HG02840 (cell line): ENCODE measurements around the gene ST6GALNAC3.

Source experiments
- ATAC-seq: cut with Tn5 transposase; IDR thresholded peaks from one replicate; pipeline ENCODE4 v1.9.1; 2021; ENCODE audit warnings: mild to moderate bottlenecking, moderate library complexity, moderate number of reproducible peaks; ENCODE audit not compliant: unreplicated experiment, low FRiP score

The ST6GALNAC3 gene

DNA sequence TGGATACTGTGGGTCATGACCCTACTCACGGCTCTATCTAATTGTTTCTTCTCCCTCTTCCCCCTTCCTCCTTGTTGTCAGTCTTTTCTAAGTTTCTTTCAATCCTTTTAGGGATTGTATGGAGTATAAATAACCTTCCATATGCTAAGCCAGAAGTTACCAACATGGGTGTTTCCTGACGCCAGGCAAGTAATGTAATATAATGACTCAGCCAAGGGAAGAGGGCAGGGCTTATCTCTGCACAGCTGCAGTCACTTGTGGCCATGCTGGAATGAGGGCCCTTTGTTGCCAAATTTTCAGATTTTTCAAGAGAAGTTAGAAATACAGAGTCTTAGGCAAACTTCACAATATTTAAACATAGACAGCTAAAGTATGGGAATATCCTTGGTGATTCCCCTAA lies 194.6 kb downstream of the ST6GALNAC3 start:
- ATAC-seq: no peak

DNA sequence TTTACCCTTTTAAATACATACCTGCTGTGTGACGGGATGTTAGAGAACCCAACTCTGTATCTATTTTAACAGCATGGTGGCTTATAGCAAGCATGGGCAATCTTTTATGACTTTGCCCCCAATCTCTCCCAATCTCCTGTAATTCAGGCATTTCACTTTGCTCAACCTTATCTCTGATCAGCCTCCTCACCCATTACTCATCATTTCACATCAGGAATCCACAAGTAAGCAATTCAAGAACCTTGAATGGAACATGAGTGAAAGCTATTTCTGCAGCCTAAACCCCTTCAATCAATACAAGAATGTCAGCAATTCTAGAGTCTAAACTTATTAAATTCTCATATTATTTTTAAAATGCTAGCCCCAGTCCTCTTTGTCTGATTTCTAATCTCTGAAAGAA lies 199.8 kb downstream of the ST6GALNAC3 start:
- no peak for ATAC-seq

DNA sequence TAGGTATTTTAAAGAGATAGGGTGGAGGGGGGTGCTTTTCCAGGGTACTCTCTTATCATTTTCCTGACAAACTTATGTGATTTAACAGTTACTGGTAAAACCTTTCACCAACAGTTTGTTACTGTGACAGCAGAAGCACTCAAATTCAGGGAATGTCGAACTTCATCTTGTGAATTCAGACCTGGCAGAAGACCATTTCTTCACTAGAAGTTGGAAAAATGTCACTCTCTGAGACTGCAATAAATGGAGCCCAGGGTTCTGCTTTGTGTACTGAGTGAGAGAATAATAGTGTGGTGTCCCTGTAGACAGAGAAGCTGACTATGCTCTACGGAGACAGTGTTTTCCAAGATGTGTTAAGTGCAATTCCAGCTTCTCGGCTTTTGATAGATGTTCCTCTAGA lies 200.2 kb downstream of the ST6GALNAC3 start:
- no peak for ATAC-seq

DNA sequence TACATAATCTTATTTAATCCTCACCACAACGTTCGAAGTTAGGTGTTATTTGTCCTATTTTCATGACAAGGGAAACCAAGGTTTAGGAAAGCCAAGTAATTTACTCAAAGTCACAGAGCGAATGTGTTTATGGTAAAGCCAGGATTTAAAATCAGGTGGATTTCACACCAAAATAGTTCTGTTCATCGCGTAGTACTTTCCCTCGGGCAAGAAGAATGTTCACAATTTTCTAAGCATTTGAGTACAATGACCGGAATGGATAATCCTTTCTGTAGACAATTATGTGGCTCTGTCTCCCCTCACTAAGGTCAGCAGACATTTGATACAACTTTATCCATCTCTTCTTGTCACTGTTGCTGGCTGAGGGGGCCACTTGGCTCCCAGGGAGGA lies 204.2 kb downstream of the ST6GALNAC3 start:
- no peak for ATAC-seq

DNA sequence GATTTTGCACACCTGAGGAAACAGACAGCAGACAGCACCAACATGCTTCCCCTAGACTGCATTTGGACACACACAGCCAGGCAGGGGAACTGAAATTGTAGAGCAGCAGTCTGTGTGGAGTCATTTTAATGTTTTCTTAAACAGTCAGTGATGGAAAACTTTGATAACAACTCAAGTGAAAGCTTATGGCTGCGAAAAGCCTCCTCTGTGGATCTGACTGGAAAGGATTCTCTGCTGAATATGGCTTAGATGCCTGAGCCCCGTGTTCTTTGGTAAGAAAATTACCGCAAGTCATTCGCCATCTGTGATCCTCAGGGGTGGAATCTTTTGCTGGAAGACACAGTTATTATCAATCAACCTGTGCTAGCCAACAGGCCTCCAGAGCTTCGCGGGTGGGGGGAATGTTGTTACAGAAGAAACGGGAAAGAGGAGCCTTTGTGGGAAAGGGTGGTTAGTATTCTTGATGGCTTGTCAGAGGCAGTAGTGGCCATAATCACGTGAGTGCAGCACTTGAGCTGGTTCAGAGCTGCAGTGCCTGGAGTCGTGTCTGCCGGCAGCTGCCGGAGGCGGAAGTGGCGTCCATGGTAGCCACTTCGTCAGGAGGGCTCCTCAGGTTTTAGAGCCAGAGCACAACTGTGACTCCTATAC lies 204.7 kb downstream of the ST6GALNAC3 start:
- no peak for ATAC-seq

DNA sequence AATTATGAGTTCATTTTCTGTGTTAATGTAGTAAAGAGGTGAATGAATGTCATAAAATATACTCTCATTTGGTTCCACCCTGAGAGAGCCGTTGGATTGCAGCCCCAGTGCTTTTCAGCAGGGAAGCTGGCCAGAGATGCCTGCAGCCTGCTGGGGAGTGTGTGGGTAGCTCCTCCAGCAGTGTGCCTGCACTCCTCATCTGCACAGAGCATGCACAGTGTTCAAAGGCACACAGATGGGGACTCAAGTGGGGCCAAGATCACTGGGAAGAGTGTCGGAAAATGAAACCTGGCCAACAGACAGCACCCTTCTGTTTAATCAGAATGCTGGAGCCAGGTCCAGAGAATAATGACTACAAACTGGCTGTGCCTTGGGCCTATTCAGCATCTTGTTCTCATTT lies 206.8 kb downstream of the ST6GALNAC3 start:
- no peak for ATAC-seq

DNA sequence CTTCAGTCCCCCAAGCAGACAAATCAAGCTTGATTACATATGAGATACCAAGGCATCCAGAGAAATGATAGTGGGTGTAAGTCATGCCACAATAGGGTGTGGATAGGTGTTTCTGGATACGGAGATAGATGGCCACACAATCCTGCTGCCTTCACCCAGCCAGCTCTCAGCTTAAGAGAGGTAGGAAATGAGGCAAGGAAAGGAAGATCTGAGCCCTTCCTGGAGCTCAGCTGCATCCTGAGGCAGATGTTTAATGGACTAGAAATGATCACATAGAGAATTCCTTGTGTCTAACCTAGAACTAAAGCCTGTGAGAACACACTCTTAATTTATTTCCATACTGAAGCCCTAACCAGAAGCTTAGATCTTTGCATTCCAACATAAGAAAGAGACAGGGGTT lies 210.3 kb downstream of the ST6GALNAC3 start:
- ATAC-seq: no peak

DNA sequence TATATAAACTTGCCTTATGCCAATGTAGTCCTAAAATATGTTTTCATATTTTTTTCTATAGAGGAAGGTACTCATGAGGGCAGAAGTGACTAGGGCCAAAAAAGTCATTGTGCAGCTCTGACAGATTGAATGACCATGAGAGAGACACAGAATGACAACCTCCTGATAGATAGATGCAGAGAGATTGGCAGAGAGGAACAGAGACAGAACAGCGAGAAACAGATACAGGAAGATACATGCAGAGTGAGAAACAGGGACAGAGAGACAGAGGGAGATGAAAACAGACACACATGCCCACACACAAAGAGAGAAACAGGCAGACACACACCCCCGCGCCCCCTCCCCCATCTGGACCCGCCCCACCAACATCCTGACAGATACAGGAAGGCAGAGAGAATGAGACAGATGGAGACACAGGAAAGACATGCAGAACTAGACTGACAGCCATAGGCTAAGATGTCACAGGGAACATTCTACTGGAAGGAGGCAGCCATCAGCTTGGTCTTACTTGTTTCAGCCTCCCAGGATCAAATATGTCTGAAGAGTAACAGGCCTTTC lies 211.1 kb downstream of the ST6GALNAC3 start:
- no peak for ATAC-seq

DNA sequence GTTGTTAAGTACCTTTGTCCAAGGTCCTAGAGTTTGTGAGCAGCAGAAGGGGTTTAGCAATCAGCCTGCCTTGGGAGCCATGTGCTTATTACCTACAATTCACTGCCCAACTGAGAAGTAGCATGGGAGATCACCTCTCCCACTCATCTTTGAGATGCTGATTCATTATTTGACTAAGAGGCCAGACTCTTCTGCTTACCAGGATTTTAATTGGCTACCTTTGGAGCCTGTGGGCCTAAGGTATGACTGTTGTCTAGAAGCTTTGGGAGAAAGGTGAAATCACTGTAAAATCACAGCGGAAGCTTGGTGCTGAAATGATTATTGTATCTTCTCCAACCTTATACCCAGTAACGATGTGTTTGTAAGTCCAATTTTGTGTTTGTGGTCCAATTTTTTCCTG lies 213.4 kb downstream of the ST6GALNAC3 start:
- no peak for ATAC-seq

DNA sequence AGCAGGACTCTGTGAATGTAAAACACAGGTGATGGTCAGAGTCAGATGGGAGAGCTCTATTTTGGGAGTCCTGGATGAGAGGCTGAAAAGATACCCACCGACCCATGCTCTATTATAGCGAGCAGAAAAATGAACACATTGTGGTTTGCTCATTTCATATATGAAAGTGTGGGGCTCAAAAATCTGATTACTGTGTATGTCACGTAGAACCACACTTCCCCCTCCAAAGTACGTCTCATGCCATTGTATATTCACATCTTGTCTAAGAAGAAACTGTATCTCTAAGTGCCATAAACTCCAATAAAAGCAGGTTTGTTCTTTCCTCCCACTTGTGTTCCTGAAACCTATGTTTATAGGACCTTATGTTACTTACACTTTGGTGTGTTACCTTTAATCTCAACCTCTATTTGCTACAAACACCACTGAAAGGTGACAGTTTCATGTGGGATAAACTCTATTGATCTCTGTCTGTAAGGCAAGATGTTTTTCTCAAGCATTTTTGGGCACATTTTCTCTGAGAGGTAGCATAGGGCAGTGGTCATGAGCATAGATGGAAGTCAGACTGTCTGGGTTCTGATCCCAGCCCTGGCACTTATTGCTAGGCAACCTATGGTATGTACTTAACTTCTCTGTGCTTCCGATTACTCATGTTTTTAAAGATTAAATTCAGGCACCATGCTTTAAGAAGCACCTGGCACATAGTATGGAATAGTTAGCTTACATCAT lies 214.4 kb downstream of the ST6GALNAC3 start:
- no peak for ATAC-seq

DNA sequence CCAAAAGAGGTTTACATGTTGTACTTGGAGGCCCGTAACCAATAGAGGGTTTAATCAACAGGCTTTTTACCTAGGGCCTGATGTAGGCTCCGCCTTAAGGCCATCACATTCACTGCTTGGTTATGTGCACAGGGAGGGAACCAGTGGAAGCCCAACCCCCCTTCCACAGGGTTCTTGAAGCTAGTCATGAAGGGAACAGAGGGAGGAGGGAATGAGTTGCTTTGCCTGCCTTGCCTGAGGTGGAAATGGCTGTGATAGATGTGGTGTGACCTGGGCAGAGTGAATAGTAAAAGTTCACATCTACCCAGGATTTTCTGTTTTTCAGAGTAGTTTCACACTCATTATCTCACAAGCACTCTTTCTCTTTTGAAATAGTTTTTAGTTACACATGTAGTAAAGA lies 215.1 kb downstream of the ST6GALNAC3 start:
- ATAC-seq: no peak

DNA sequence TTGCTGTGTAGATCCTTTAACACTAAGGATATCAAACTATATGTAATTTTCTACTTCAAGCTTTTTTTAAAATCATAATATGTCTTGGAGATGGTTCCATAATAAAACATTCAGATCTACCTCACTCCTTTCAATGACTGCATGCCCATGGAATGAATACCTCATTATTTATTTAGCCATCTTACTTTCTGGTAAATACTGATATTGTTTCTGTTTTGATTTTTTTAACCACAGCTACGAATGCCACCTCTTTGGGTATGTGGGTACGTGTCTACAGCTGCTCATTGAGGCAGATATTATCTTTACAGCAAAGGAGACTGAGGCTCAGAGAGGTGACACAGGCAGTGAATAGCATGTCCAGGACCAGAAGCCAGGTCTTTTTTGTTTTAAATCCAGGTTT lies 215.7 kb downstream of the ST6GALNAC3 start:
- ATAC-seq: no peak

DNA sequence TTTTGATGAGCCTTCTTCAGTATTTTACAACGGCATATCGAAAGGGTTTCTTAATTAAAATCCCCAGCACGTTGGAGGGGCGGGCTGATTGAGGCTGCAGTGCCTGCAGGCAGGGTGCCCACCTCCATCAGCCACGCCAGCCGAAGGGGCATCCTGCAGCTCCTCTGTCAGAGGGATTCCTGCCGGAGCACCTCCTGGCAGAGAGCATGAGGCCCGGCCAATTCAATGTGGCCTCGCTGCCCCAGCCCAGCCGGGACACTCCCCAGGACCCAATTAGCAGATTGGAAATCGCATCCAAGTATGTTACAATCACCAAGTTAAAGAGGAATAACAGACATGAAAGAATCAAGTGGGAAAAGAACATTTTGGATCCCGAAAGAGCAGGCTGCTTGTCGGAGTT lies 216.6 kb downstream of the ST6GALNAC3 start:
- ATAC-seq: no peak

DNA sequence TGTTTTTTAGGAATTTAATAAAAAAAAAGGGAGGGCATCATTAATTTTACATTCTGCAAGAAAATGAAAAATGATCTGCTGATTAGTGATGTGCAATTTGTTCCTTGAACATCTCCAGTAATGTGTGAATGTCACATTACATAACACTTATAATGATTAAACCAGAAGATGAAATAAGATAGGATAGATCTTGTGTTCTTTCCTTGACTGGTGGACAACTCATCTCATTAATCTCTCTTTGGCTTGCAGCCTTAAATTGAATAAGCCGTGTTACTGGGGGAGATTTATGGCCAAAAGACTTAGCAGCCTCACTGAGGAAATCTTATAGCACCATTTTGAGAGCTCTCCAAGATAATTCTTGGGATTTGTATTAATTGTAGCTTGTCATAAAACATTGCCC lies 217.2 kb downstream of the ST6GALNAC3 start:
- no peak for ATAC-seq

DNA sequence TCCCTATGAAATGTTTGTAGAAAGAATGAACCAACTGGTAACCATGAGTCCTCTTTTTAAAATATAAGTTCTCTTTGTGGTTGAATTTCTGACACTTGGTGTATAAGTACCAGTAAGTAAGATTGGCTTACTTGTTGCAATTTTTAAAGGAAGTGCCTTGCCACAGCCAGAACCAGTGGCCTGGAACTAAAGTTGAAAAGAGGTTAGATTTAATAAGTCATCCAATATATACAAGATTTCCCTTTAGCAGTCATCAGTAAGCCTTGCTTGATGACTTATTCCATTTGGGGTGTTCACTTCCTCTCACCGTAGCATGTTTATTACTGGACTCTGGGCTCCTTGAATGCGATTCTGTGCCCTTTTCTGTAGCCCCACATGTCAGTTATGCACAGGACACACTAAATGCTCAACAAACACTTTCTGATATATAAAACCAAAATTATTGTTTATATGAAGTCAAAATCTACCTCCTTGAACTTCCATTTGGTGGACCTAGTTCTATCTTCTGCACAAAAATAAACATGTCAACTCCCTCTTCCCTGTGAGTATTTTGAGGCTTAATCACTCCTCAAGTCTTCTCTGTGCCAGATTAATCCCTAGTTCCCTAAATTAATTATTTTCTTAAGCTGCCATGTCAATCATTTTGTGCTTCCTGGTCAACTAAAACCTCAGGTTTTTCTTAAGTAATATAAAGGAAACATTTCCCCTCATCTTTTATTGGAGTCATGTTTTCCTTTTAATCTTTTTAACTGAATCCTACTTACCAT lies 218.1 kb downstream of the ST6GALNAC3 start:
- peak; percentile 64 for ATAC-seq

DNA sequence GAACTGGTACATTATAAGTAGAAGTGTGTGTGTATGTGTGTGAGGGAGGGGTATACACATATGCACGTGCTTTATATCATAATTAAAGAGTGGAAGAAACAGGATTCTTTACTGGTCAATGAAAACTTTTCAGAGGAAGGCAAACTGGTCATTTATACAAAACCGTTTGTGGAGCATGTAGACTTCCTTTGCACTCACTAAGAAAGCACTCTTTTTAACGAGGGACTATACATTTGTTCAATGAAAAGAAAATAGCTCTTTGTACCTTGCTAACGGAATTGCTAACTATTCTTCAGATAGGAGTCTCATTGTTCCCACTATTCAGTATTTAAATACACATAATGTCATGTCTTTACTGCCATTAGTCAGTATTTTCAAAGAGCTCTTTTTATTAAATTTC lies 219.3 kb downstream of the ST6GALNAC3 start:
- no peak for ATAC-seq

DNA sequence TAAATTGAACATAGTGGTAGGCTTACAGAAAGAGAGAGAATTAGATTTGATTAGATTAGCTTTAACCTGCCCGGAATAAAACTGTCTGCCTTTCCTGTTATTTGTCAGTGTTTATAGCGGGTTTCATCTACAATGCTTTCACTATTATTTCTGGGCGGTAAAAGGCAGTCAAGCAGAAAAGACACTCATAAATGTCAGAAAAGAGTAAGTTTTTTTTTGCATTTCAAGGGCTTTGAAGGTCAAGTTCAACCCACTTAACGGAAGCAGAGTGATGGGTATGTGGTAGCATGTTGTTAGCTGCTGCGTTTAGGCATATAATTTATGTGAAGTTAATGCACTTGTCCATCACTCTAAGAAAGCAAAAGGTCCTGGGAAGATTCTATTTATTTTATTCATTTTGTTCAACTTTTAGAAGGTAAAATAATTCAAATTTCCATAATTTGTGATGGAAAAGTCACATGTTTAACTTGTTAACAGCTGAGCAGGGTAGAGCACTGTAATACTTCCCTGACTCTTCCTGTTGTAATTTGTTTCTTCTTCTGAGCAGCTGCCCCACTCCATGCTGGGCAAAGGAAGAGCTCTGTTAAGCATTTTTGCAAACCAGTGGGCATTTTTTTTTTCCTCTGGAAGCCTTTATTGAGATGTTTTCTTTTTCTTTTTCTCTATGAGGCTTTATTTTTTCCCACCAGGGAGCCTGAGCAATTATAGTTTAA lies 220.1 kb downstream of the ST6GALNAC3 start:
- ATAC-seq: peak; percentile 70

DNA sequence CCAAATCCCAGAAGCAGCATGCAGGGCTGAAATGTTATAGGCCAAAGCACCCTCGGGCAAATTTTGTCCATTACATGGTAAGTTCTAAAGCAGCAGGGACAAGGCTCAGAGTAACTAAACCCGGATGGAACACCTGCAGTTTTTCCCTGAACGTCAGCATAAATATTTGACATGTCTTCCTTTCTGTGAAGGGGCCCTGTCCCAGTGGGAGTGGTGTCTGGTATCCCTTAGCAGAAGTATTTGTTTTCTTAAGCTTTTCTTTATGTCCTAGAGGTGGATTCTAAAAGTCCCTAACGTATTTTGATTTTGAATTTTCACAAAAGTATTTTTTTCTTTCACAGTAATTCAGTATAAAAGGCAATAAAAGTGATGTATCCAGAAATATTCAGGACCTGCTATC lies 223.9 kb downstream of the ST6GALNAC3 start:
- ATAC-seq: no peak

DNA sequence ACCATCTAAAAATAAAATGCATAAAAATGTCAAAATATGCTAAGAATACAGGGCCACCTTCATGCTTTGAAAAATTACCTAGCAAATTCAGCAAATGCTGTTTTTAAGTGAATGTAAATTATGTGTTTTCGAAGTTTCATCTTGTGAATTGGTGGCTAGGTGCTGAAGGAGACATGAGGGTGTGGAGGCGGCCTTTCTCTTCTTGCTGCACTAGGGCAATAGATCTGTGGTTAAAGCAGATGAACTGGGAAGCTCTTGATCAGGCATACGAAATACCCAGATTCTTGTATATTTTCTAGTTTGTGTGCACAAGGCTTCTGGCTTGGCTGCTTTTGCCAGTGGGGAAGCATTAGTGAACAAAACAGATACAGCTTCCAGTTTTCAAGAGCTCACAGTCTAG lies 224.5 kb downstream of the ST6GALNAC3 start:
- no peak for ATAC-seq

DNA sequence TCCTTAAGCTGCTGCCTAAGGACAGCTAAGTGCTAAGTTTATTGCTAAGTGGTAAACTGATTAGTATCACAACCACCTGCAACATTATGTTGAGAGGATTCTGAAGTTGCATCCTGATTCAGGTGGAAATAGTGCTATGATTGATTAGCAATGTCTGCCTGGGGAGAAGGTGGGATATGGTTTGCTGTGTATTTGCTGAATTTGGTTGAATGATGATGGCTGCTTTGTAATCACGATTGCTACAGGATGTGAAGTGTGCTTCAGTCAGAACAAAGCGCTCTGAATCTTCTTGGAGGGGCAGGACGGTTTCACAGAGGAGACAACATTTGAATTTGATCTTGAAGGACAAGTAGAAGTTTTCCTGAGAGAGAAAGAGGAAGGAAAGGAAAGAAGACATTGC lies 226.0 kb downstream of the ST6GALNAC3 start:
- ATAC-seq: no peak
